Measurements from ENCODE around the gene HMGCL. TPM values are rescaled to one million over a fixed set of nuclear protein-coding genes. Genes with fewer than 3 reads are reported as not detected.
A peak's percentile ranks its signal among the peaks of the same experiment; 100 is the strongest.

The HMGCL gene
- total RNA-seq, 1 experiment from 2014 or later: 30.8 TPM

GRCh38 chr1:23793861-23794731 lies 31.1 kb downstream of the HMGCL start:
- ChIA-PET POLR2A (interaction anchor here (0.6 to 2.1 kb wide), 4 partner anchors 16 to 162 kb away, joined by 4 to 12 read pairs (median 6); partner anchors contain the start of gene PITHD1), CTCF (interaction anchor here (0.7 kb wide), 1 partner anchor 23 kb away, joined by 7 read pairs; no protein-coding TSS in a partner anchor)
- no TSS peak for BruUV-seq (replicated peaks)
- H3K9me3 ChIP-seq (ENCODE audit: control insufficient read depth, insufficient read depth, low read depth, low read length): no peaks in the 10 kb centered on the region
- H3K36me3 ChIP-seq (ENCODE audit: control insufficient read depth, insufficient read depth, low read length): peaks cover 4% of the 10 kb centered on the region; the same call in 1 of the 2 replicates
- no peak for DNase-seq (ENCODE audit: low read depth, low spot score)
- H3K27me3 ChIP-seq (ENCODE audit: control insufficient read depth, insufficient read depth, low read length): no peaks in the 10 kb centered on the region
- peak overlapping the region in 1 of 2 experiments; percentile 99; a peak in 1 of 4 replicates for H3K4me3 ChIP-seq (ENCODE audit: low read depth in 2 of 2, low read length in 2 of 2)
- H3K4me1 ChIP-seq (ENCODE audit: control insufficient read depth, insufficient read depth, low read length): peaks cover 52% of the 10 kb centered on the region
- intact Hi-C loops (cut with micrococcal nuclease; ENCODE audit: unreplicated experiment) (no loop called here), in situ Hi-C loops (cut with HindIII; ENCODE audit: low pct_unique_long_range_greater_than_20kb, low sequenced_read_pairs) (no loop called here)
- H3K27ac ChIP-seq (ENCODE audit: low read length): peak overlapping the region; percentile 54
- no peak for TF ChIP-seq REST (IDR thresholded peaks at IDR 0.05; ENCODE audit: insufficient read depth in 1 of 2, low read depth in 2 of 2, low read length in 1 of 2)
- TF ChIP-seq POLR2AphosphoS5 (IDR thresholded peaks at IDR 0.05; ENCODE audit: low read depth, low read length): no peak
- no peak for TF ChIP-seq TCF7L2 (IDR thresholded peaks at IDR 0.05; ENCODE audit: low read depth, low read length)
- TF ChIP-seq CTCF (IDR thresholded peaks at IDR 0.05): no peak
- no peak for TF ChIP-seq SIN3A (IDR thresholded peaks at IDR 0.05; ENCODE audit: borderline replicate concordance, insufficient read depth, low read depth, low read length)
- ATAC-seq: no peak

GRCh38 chr1:23793018-23793781 lies 32.0 kb downstream of the HMGCL start:
- H3K36me3 ChIP-seq (ENCODE audit: control insufficient read depth, insufficient read depth, low read length): peaks cover 3% of the 10 kb centered on the region; the same call in 1 of the 2 replicates
- ChIA-PET CTCF (no interaction called here), POLR2A (interaction anchor here (0.6 to 2.1 kb wide), 3 partner anchors 15 to 122 kb away, joined by 4 to 12 read pairs (median 7); partner anchors contain the start of gene PITHD1)
- H3K27me3 ChIP-seq (ENCODE audit: control insufficient read depth, insufficient read depth, low read length): no peaks in the 10 kb centered on the region
- DNase-seq (ENCODE audit: low read depth, low spot score): no peak
- intact Hi-C loops (cut with micrococcal nuclease; ENCODE audit: unreplicated experiment): no loop called here
- H3K4me3 ChIP-seq (ENCODE audit: low read depth in 2 of 2, low read length in 2 of 2): peak overlapping the region; percentile 97 to 99
- peak; percentile 61 for ATAC-seq
- no peaks in the 10 kb centered on the region for H3K9me3 ChIP-seq (ENCODE audit: control insufficient read depth, insufficient read depth, low read depth, low read length)
- peak overlapping the region; percentile 54 for H3K27ac ChIP-seq (ENCODE audit: low read length)
- TF ChIP-seq SIN3A (IDR thresholded peaks at IDR 0.05; ENCODE audit: borderline replicate concordance, insufficient read depth, low read depth, low read length): no peak; the same call in 1 of the 2 replicates
- TF ChIP-seq POLR2AphosphoS5 (IDR thresholded peaks at IDR 0.05; ENCODE audit: low read depth, low read length): peak; percentile 33; the same call in 1 of the 2 replicates
- in situ Hi-C loops (cut with HindIII; ENCODE audit: low pct_unique_long_range_greater_than_20kb, low sequenced_read_pairs): no loop called here
- BruUV-seq (replicated peaks): no TSS peak
- peaks cover 49% of the 10 kb centered on the region for H3K4me1 ChIP-seq (ENCODE audit: control insufficient read depth, insufficient read depth, low read length)
